HG02981 (cell line): ENCODE data around the gene SGCE.
"Not testable (repeated sequence)": the region's sequence is repeated elsewhere in the genome, so short reads cannot be mapped to it uniquely, and the experiment has no call there.

Experiments
- ATAC-seq: cut with Tn5 transposase; IDR thresholded peaks from one replicate; pipeline ENCODE4 v1.9.1; 2021; ENCODE audit warnings: mild to moderate bottlenecking, moderate library complexity; ENCODE audit not compliant: unreplicated experiment

The SGCE gene, protein sequence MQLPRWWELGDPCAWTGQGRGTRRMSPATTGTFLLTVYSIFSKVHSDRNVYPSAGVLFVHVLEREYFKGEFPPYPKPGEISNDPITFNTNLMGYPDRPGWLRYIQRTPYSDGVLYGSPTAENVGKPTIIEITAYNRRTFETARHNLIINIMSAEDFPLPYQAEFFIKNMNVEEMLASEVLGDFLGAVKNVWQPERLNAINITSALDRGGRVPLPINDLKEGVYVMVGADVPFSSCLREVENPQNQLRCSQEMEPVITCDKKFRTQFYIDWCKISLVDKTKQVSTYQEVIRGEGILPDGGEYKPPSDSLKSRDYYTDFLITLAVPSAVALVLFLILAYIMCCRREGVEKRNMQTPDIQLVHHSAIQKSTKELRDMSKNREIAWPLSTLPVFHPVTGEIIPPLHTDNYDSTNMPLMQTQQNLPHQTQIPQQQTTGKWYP

GRCh38 chr7:94655848-94656657, at the start of gene SGCE:
SGCE (minus strand) TSS chr7:94656133; CDS start chr7:94656098, 35 bp downstream.
- peak; percentile 9 for ATAC-seq

- ATAC-seq = not testable (repeated sequence)
Observed at GRCh38 chr7:94705155-94706021, 49.5 kb upstream of the SGCE start.

GRCh38 chr7:94701555-94701973, 45.6 kb upstream of the SGCE start:
- no peak for ATAC-seq

GRCh38 chr7:94700926-94701554, 45.1 kb upstream of the SGCE start:
- ATAC-seq = no peak

DNA sequence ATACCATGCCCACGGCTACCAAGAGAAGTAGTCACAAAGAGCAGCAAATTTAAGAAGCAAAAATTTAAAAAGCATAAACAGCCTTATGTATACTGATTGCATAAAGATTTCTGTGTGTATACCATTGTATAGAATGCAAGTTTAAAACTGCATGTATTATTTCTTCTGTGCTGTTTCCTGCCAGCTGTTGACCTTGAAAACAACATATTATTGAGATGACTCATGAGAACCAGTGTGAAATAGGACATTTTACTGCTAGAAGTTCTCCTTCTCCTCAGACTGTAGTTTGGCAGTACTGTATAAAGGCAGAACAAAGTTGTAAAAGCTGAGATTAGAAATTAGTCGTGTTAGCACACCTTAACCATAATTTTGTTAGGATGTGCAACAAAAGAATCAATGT, 42.3 kb upstream of the SGCE start:
- ATAC-seq = no peak

GRCh38 chr7:94697035-94697974, 41.4 kb upstream of the SGCE start:
- no peak for ATAC-seq

DNA sequence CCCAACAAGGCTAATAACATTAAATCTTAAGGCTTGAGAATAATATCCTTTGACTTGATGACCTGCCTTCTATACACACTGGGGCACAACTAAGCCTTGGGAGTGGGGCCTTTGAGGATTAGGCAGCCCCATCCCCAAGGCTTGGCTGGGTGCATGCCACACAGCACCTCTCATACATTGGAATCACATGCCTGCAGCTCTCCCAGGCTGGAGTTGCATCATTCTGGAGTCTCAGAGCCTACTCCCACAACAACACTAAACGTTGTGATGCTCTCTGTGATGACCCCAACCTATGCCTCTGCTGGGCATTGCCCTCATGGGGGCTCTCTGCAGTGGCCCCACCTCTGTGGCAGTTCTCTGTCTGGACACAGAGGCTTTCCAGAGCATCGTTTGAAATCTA, 31.9 kb upstream of the SGCE start:
- no peak for ATAC-seq

DNA sequence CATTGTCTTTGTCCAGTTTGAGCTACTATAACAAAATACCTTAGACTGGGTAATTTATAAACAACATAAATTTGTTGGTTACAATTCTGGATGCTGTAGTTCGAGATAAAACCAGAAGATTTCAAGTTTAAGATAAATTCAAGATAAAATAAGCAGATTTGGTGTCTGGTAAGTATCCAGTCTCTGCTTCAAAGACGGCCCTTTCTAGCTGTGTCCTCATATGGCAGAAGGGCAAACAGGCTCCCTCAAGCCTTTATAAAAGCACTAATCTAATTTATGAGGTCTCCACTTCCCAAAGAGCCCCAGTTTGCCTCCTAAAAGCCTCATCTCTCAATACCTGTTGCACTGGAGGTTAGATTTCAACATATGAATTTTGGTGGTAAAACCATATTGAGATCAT, 31.1 kb upstream of the SGCE start:
- no peak for ATAC-seq

- no peak for ATAC-seq
Observed at GRCh38 chr7:94683066-94683465, 27.1 kb upstream of the SGCE start.

GRCh38 chr7:94679358-94679757, 23.4 kb upstream of the SGCE start:
- no peak for ATAC-seq

- no peak for ATAC-seq
Observed at GRCh38 chr7:94676431-94676830, 20.5 kb upstream of the SGCE start.

DNA sequence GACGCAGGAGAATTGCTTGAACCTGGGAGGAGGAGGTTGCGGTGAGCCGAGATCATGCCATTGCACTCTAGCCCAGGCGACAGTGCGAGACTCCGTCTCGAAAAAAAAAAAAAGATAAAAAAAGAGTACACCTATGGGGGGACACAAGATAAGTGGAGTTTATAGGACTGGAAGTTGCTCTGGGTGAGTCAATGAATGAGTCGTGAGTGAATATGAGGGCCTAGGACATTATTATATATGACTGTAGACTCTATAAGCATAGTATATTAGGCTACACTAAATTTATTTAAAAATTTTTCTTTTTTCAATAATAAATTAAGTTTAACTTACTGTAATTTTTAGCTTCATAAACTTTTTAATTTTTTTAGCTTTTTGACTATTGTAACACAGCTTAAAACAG, 19.4 kb upstream of the SGCE start:
- ATAC-seq = no peak

DNA sequence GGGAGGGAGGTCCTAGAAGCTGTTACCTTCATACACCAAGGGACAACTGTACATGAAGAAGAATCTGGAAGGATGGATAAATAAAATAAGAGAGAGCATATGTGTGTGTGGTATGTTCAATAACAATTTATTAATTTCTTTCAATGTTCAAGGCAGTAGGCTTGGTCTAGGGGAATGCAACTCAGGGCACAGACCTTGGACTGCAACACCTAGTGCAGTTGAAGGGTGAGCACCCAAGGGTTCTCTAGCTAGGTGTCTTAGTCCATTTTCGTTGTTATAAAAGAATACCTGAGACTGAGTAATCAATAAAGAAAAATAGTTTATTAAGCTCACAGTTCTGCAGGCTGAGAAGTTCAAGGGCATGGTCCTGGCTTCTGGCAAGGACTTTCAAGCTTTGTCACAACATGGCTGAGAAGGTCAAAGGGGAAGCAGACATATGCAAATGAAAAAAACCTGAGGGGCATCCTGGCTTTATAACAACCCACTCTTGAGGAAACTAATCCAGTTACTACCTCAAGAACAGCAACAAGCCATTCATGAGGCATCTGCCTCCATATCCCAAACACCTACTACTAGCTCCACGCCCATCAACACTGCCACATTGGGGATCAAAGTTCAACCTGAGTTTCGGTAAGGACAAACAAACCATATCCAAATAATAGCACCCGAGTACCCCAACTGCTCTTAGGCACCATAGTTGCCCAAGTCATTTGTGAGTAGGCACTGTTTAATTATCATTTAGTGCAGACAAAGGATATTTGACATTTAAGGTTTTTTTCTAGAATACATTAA, 15.7 kb upstream of the SGCE start:
- no peak for ATAC-seq

DNA sequence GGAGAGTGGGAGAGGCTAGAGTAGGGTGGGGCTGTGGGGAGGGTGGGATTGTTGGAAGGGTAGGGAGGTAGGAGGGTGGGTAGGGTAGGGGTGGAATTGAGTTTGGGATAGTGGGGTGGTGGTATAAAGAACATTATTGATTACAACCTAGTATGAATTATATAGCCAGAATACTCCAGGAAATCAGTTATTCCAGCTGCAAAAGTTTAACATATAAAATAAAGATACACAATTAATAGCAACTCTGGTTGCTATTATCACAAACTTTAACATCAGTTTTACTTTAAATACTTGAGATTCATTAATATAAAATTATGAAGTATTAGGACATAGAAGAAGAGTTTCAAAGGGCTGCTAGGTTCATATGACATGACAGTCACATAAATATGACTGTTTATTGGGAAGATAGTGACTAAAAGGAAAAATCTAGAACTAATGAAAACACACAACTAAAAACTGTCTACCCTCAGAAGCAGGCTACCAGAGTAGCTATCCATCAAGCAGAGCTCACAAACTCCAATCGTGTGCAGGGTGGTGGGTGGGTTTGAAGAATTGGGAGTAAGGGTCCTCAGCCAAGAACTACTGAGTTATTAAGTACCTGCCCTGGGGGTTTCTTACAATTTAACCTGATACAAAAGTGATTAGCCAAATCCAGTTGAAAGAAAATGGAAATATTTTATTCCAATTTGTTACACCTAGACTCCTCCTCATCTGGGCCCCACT, 14.0 kb upstream of the SGCE start:
- no peak for ATAC-seq

DNA sequence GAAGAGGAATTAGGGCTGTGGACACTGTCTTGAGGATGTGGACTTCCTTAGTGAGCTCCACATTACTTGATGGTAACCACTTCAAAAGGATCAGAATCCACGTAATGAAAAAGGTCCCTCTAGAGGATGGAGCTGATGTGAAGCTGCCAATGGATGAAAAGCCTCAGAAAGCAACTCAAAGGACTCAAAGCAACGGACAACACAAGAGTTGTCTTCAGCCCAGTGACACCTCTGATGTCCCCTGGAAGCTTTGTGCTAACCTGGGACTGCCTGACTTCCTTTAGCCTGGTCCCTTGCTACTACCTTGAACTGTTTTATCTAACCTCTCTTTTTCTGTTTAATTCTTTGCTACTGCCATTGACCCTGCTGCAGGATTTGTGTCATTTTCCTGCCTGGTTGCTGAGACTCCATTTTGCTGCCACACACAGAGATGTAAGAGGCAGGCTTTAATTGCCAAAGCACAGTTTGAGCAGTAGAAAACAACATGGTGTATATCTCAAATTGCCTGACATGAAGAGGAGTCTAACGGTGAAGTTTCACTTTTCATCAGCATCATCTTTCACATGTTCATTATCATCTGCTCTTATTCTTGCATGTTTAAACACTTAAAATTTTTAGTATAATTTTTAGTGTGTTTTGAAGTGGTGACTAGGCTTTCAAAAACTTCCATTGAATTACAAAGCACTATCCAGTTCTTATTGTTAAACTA, 11.1 kb upstream of the SGCE start:
- no peak for ATAC-seq

- no peak for ATAC-seq
Observed at GRCh38 chr7:94665426-94665825, 9.5 kb upstream of the SGCE start.

GRCh38 chr7:94664023-94664422, 8.1 kb upstream of the SGCE start:
- ATAC-seq = no peak
